ENCODE results near the gene ITGA11.

ITGA11 gene

GRCh38 chr15:68430471-68431036 lies 1.4 kb downstream of the ITGA11 start:
- peaks cover 4% of the 10 kb centered on the region for H3K36me3 ChIP-seq (ENCODE audit: insufficient read depth, insufficient read length, low read length)
- peaks cover 59% of the 10 kb centered on the region for H3K27me3 ChIP-seq (ENCODE audit: insufficient read depth, insufficient read length)
- no peaks in the 10 kb centered on the region for H3K9me3 ChIP-seq (ENCODE audit: insufficient read depth, low read length)
- no peak overlapping the region for H3K9ac ChIP-seq (ENCODE audit: insufficient read length, low read depth)
- TF ChIP-seq YY1 (IDR thresholded peaks at IDR 0.05; ENCODE audit: insufficient read depth, insufficient read length) = no peak
- DNase-seq (ENCODE audit: low read depth, low spot score) = no peak
- H3K4me3 ChIP-seq (ENCODE audit: insufficient read length, low read depth) = no peak overlapping the region
- H3K4me1 ChIP-seq (ENCODE audit: insufficient read depth, insufficient read length) = peaks cover 12% of the 10 kb centered on the region

- Histone ChIP-seq H3K9ac (ENCODE audit: insufficient read length, low read depth) (no peak overlapping the region), H3K4me1 (ENCODE audit: insufficient read depth, insufficient read length) (peaks cover 12% of the 10 kb centered on the region), H3K27me3 (ENCODE audit: insufficient read depth, insufficient read length) (peaks cover 59% of the 10 kb centered on the region), H3K9me3 (ENCODE audit: insufficient read depth, low read length) (no peaks in the 10 kb centered on the region), H3K36me3 (ENCODE audit: insufficient read depth, insufficient read length, low read length) (peaks cover 4% of the 10 kb centered on the region), H3K4me3 (ENCODE audit: insufficient read length, low read depth) (no peak overlapping the region)
- no peak for DNase-seq (ENCODE audit: low read depth, low spot score)
- TF ChIP-seq ZNF274 (IDR thresholded peaks at IDR 0.05; ENCODE audit: low read depth, low read length) = no peak
- no peak for TF ChIP-seq SUZ12 (IDR thresholded peaks at IDR 0.05; ENCODE audit: extremely low read depth, insufficient read depth, insufficient read length)
- no peak for TF ChIP-seq YY1 (IDR thresholded peaks at IDR 0.05; ENCODE audit: insufficient read depth, insufficient read length)
These were observed 2.1 kb downstream of the ITGA11 start for GRCh38 chr15:68429691-68430470.

GRCh38 chr15:68428431-68428940 lies 3.5 kb downstream of the ITGA11 start:
- DNase-seq (ENCODE audit: low read depth, low spot score) = no peak
- Histone ChIP-seq H3K4me3 (ENCODE audit: insufficient read length, low read depth) (no peak overlapping the region), H3K9ac (ENCODE audit: insufficient read length, low read depth) (no peak overlapping the region), H3K36me3 (ENCODE audit: insufficient read depth, insufficient read length, low read length) (peaks cover 4% of the 10 kb centered on the region), H3K27me3 (ENCODE audit: insufficient read depth, insufficient read length) (peaks cover 53% of the 10 kb centered on the region), H3K9me3 (ENCODE audit: insufficient read depth, low read length) (no peaks in the 10 kb centered on the region), H3K4me1 (ENCODE audit: insufficient read depth, insufficient read length) (peaks cover 10% of the 10 kb centered on the region)
- TF ChIP-seq ZNF274 (IDR thresholded peaks at IDR 0.05; ENCODE audit: low read depth, low read length) = no peak
- TF ChIP-seq SUZ12 (IDR thresholded peaks at IDR 0.05; ENCODE audit: extremely low read depth, insufficient read depth, insufficient read length) = no peak
- TF ChIP-seq YY1 (IDR thresholded peaks at IDR 0.05; ENCODE audit: insufficient read depth, insufficient read length) = no peak

- Histone ChIP-seq H3K9ac (ENCODE audit: insufficient read length, low read depth) (no peak overlapping the region), H3K4me1 (ENCODE audit: insufficient read depth, insufficient read length) (peaks cover 12% of the 10 kb centered on the region), H3K36me3 (ENCODE audit: insufficient read depth, insufficient read length, low read length) (peaks cover 4% of the 10 kb centered on the region), H3K27me3 (ENCODE audit: insufficient read depth, insufficient read length) (peaks cover 47% of the 10 kb centered on the region), H3K9me3 (ENCODE audit: insufficient read depth, low read length) (no peaks in the 10 kb centered on the region), H3K4me3 (ENCODE audit: insufficient read length, low read depth) (no peak overlapping the region)
- no peak for DNase-seq (ENCODE audit: low read depth, low spot score)
- TF ChIP-seq YY1 (IDR thresholded peaks at IDR 0.05; ENCODE audit: insufficient read depth, insufficient read length) (no peak), SUZ12 (IDR thresholded peaks at IDR 0.05; ENCODE audit: extremely low read depth, insufficient read depth, insufficient read length) (no peak), ZNF274 (IDR thresholded peaks at IDR 0.05; ENCODE audit: low read depth, low read length) (no peak)
These were observed 4.0 kb downstream of the ITGA11 start for GRCh38 chr15:68427963-68428362.

- Histone ChIP-seq H3K9ac (ENCODE audit: insufficient read length, low read depth) (no peak overlapping the region), H3K27me3 (ENCODE audit: insufficient read depth, insufficient read length) (peaks cover 41% of the 10 kb centered on the region), H3K36me3 (ENCODE audit: insufficient read depth, insufficient read length, low read length) (peaks cover 4% of the 10 kb centered on the region), H3K9me3 (ENCODE audit: insufficient read depth, low read length) (no peaks in the 10 kb centered on the region), H3K4me3 (ENCODE audit: insufficient read length, low read depth) (no peak overlapping the region), H3K4me1 (ENCODE audit: insufficient read depth, insufficient read length) (peaks cover 8% of the 10 kb centered on the region)
- no peak for DNase-seq (ENCODE audit: low read depth, low spot score)
- no peak for TF ChIP-seq YY1 (IDR thresholded peaks at IDR 0.05; ENCODE audit: insufficient read depth, insufficient read length)
These were observed 4.6 kb downstream of the ITGA11 start for GRCh38 chr15:68427366-68427765.

- Histone ChIP-seq H3K9ac (ENCODE audit: insufficient read length, low read depth) (no peak overlapping the region), H3K4me1 (ENCODE audit: insufficient read depth, insufficient read length) (peaks cover 7% of the 10 kb centered on the region), H3K36me3 (ENCODE audit: insufficient read depth, insufficient read length, low read length) (peaks cover 4% of the 10 kb centered on the region), H3K4me3 (ENCODE audit: insufficient read length, low read depth) (no peak overlapping the region), H3K27me3 (ENCODE audit: insufficient read depth, insufficient read length) (peaks cover 29% of the 10 kb centered on the region), H3K9me3 (ENCODE audit: insufficient read depth, low read length) (no peaks in the 10 kb centered on the region)
- no peak for TF ChIP-seq SUZ12 (IDR thresholded peaks at IDR 0.05; ENCODE audit: extremely low read depth, insufficient read depth, insufficient read length)
- no peak for TF ChIP-seq ZNF274 (IDR thresholded peaks at IDR 0.05; ENCODE audit: low read depth, low read length)
- DNase-seq (ENCODE audit: low read depth, low spot score) = no peak
These were observed 5.8 kb downstream of the ITGA11 start for GRCh38 chr15:68426116-68426515.

- Histone ChIP-seq H3K27me3 (ENCODE audit: insufficient read depth, insufficient read length) (peaks cover 23% of the 10 kb centered on the region), H3K9me3 (ENCODE audit: insufficient read depth, low read length) (no peaks in the 10 kb centered on the region), H3K9ac (ENCODE audit: insufficient read length, low read depth) (no peak overlapping the region), H3K4me3 (ENCODE audit: insufficient read length, low read depth) (no peak overlapping the region), H3K36me3 (ENCODE audit: insufficient read depth, insufficient read length, low read length) (peaks cover 4% of the 10 kb centered on the region), H3K4me1 (ENCODE audit: insufficient read depth, insufficient read length) (peaks cover 7% of the 10 kb centered on the region)
- no peak for DNase-seq (ENCODE audit: low read depth, low spot score)
- TF ChIP-seq SUZ12 (IDR thresholded peaks at IDR 0.05; ENCODE audit: extremely low read depth, insufficient read depth, insufficient read length) (no peak), YY1 (IDR thresholded peaks at IDR 0.05; ENCODE audit: insufficient read depth, insufficient read length) (no peak), ZNF274 (IDR thresholded peaks at IDR 0.05; ENCODE audit: low read depth, low read length) (no peak)
These were observed 6.4 kb downstream of the ITGA11 start for GRCh38 chr15:68425428-68426060.
